ENCODE data around the gene HERC2. TPM values are rescaled to one million over a fixed set of nuclear protein-coding genes. Genes with fewer than 3 reads are reported as not detected.

Gene HERC2
- total RNA-seq, 1 donor from 2014 or later = 55.3 TPM

- DNase-seq = no peak
- Histone ChIP-seq H3K27ac (no peak overlapping the region), H3K9me3 (no peaks in the 10 kb centered on the region), H3K36me3 (no peaks in the 10 kb centered on the region), H3K27me3 (ENCODE audit: low read depth) (no peaks in the 10 kb centered on the region), H3K4me3 (no peak overlapping the region), H3K4me1 (no peaks in the 10 kb centered on the region)
- no peak for TF ChIP-seq CTCF (IDR thresholded peaks at IDR 0.05)
- ATAC-seq = no peak
- intact Hi-C loops (cut with DNase I) = no loop called here
Observed at GRCh38 chr15:28084547-28084946, 237.4 kb downstream of the HERC2 start.

DNA sequence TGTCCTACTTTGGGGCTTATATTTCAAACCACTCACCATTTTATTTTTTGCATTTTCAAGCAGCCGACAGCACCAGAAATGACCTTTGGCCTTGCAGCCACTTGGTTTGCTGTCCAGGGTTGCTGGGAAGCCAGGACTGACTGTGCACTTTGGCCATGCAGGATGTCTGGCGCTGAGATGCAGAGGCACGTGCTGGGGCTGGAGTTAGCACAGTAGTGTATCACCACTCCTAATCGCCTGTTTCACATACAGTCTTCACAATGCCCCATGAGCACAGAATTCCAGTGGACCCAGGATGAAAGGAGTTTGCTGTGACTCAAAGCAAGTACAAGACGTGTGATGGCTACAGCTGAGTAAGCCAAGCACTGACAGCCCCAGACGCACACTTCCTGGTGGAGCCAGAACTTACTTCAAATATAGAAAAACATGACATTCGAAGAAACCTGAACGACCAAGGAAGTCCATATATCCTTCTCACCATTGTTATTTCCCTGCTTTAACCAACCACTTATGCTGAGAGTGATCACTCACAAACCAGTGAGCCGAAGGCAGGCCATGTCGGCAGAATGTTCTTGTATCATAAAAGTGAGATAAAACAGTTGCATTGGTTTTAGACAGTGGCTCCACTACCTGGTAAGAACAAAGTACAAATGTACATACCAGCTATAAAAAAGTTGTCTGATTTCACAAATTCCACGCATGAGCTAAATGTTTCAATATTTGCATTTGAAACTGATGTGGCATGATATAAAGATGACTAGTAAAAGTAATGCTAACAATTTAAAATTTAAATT is 238.9 kb downstream of the HERC2 start:
- Histone ChIP-seq H3K9me3 (no peaks in the 10 kb centered on the region), H3K36me3 (no peaks in the 10 kb centered on the region), H3K4me1 (no peaks in the 10 kb centered on the region), H3K27ac (no peak overlapping the region), H3K4me3 (no peak overlapping the region), H3K27me3 (ENCODE audit: low read depth) (no peaks in the 10 kb centered on the region)
- intact Hi-C loops (cut with DNase I) = no loop called here
- no peak for ATAC-seq
- DNase-seq = no peak
- no peak for TF ChIP-seq CTCF (IDR thresholded peaks at IDR 0.05)

DNA sequence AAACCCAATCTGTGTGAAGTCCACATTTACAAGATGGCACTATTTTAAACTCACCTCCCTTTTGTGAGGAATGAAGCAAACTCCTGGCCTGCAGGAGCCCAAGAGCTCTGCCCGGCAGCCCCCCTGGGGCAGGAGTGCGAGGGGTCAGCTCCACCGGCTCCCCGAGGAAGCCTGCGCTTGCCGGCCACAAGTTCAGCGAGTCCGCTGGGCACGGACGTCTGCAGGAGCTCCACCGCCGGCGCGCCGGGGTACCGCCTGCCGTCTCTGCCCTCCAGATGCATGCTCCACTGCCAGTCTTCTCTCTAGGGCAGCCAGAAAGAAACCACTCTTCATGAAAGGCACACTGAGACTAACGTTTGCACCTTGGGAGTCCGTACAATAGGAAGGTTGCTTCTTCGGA is 240.4 kb downstream of the HERC2 start:
- Histone ChIP-seq H3K27me3 (ENCODE audit: low read depth) (no peaks in the 10 kb centered on the region), H3K9me3 (no peaks in the 10 kb centered on the region), H3K36me3 (no peaks in the 10 kb centered on the region), H3K4me1 (no peaks in the 10 kb centered on the region), H3K27ac (no peak overlapping the region), H3K4me3 (no peak overlapping the region)
- ATAC-seq (no peak), DNase-seq (no peak)
- intact Hi-C loops (cut with DNase I) = no loop called here
- TF ChIP-seq CTCF (IDR thresholded peaks at IDR 0.05) = no peak

DNA sequence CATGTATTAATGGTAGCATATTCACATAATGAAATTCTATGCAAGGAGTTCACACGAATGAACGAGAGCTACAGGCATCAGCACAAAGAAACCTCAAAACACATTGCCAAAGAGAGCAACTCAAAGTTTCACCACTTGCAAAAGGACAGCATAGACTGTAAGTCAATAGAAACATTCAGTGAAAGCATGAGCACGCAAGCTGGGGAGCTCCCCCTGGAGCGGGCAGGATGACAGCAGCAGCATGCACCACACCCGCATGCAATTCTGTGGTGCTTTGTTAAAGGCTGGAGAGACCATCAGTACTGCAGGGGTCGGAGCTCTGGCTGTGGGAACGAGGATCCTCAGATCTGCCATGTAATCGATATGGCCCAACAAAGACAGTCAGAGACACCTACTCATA is 241.6 kb downstream of the HERC2 start:
- no peaks in the 10 kb centered on the region for H3K4me1 ChIP-seq
- no peaks in the 10 kb centered on the region for H3K36me3 ChIP-seq
- intact Hi-C loops (cut with DNase I) = no loop called here
- TF ChIP-seq CTCF (IDR thresholded peaks at IDR 0.05) = no peak
- DNase-seq (no peak), ATAC-seq (no peak)
- no peaks in the 10 kb centered on the region for H3K9me3 ChIP-seq
- H3K27ac ChIP-seq = no peak overlapping the region
- no peak overlapping the region for H3K4me3 ChIP-seq
- H3K27me3 ChIP-seq (ENCODE audit: low read depth) = no peaks in the 10 kb centered on the region

DNA sequence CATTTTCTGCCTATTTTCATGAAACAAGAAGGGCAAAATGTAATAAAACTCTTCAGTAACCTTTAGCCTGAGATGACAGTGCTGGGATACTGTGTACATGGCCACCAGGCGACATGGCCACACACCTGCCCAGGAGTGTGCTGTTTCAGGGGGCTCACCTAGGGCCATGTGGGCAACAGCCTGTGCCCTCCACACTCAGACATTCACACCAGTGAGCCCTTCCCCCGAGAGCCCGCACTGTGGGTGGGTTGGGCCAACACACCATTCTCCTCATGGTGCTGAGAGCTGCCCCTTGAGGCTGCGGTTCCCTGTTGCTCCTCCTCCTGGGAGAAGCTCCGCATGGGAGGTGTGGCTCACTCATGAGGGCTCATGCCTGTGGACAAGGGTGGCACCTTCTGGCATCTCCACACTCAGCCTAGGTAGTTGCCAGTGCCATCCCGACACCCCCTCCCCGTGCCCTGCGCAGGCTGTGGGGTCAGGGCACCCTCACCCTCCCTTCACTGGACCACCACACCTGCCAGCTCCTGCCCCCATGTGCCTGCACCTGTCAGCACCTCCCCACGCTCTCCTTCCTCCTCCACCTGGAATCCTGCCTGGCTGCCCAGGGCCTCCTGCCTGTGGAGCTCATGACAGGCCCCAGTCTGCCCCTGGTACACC is 242.5 kb downstream of the HERC2 start:
- DNase-seq = no peak

More for the DNA sequence above, 242.5 kb downstream of the HERC2 start:
- intact Hi-C loops (cut with DNase I) = no loop called here
- Histone ChIP-seq H3K27me3 (ENCODE audit: low read depth) (no peaks in the 10 kb centered on the region), H3K4me1 (no peaks in the 10 kb centered on the region), H3K27ac (no peak overlapping the region), H3K4me3 (no peak overlapping the region), H3K9me3 (no peaks in the 10 kb centered on the region), H3K36me3 (no peaks in the 10 kb centered on the region)
- ATAC-seq = no peak
- no peak for TF ChIP-seq CTCF (IDR thresholded peaks at IDR 0.05)
